Germinal center (tissue), 1 donor: ENCODE measurements around the gene RAD52.
"Not testable (repeated sequence)": the region's sequence is repeated elsewhere in the genome, so short reads cannot be mapped to it uniquely, and the experiment has no call there.

Experiments used
- DNase-seq: peaks from one replicate; pipeline ENCODE4 v3.0.0; 2012; ENCODE audit warnings: mixed read lengths, low spot score

The RAD52 gene

GRCh38 chr12:967641-968040 is 18.1 kb upstream of the RAD52 start:
- DNase-seq: no peak

GRCh38 chr12:966724-967123 is 17.2 kb upstream of the RAD52 start:
- DNase-seq: no peak

GRCh38 chr12:958588-959123 is 9.2 kb upstream of the RAD52 start:
- no peak for DNase-seq

GRCh38 chr12:955939-956338 is 6.4 kb upstream of the RAD52 start:
- no peak for DNase-seq

- no peak for DNase-seq
Observed at GRCh38 chr12:954741-955140, 5.2 kb upstream of the RAD52 start.

GRCh38 chr12:953776-954175 is 4.3 kb upstream of the RAD52 start:
- no peak for DNase-seq

GRCh38 chr12:951176-951575 is 1.7 kb upstream of the RAD52 start:
- no peak for DNase-seq

GRCh38 chr12:948238-948637 is 1.3 kb downstream of the RAD52 start:
- no peak for DNase-seq

- DNase-seq: no peak
Observed at GRCh38 chr12:946631-947030, 2.9 kb downstream of the RAD52 start.

- DNase-seq: no peak
Observed at GRCh38 chr12:946212-946611, 3.3 kb downstream of the RAD52 start.

GRCh38 chr12:944211-944610 is 5.3 kb downstream of the RAD52 start:
- DNase-seq: no peak

- DNase-seq: no peak
Observed at GRCh38 chr12:943051-943450, 6.4 kb downstream of the RAD52 start.

- DNase-seq: no peak
Observed at GRCh38 chr12:938810-939209, 10.7 kb downstream of the RAD52 start.

GRCh38 chr12:936377-937345 is 12.8 kb downstream of the RAD52 start:
- no peak for DNase-seq

- DNase-seq: not testable (repeated sequence)
Observed at GRCh38 chr12:935891-936290, 13.6 kb downstream of the RAD52 start.

- no peak for DNase-seq
Observed at GRCh38 chr12:931591-931990, 17.9 kb downstream of the RAD52 start.

GRCh38 chr12:931060-931459 is 18.4 kb downstream of the RAD52 start:
- no peak for DNase-seq

GRCh38 chr12:926641-927040 is 22.9 kb downstream of the RAD52 start:
- no peak for DNase-seq

- no peak for DNase-seq
Observed at GRCh38 chr12:922285-922684, 27.2 kb downstream of the RAD52 start.

GRCh38 chr12:920676-921075 is 28.8 kb downstream of the RAD52 start:
- no peak for DNase-seq

- no peak for DNase-seq
Observed at GRCh38 chr12:916712-917445, 32.6 kb downstream of the RAD52 start.

- DNase-seq: peak; percentile 13
Observed at GRCh38 chr12:916240-916639, 33.3 kb downstream of the RAD52 start.

GRCh38 chr12:915090-915489 is 34.4 kb downstream of the RAD52 start:
- DNase-seq: no peak
